HCT116 (cell line): ENCODE measurements around the gene FES. TPM values are rescaled to one million over a fixed set of nuclear protein-coding genes. Genes with fewer than 3 reads are reported as not detected.

Experiments
- ATAC-seq: fragments of 200-7000 bp; cut with Tn5 transposase; 2 replicates; pipeline ENCODE4 v1.9.1; 2020; ENCODE audit warnings: mild to moderate bottlenecking, moderate library complexity
- BruUV-seq: library from RNA; stranded (reverse); fragments of 400-500 nt; replicated peaks from 2 replicates; lab custom pipeline; 2021; lab: Mats Ljungman, UMichigan
- CTCF ChIA-PET: fragments of 300-600 bp; sonication (Branson Sonifier 250); formaldehyde crosslinking; loops from one replicate; lab custom pipeline; 2021; ENCODE audit warnings: antibody characterized with exemption; lab: Charles Lee
- POLR2A ChIA-PET: fragments of 300-600, 350-600 bp; sonication (Branson Sonifier 250); formaldehyde crosslinking; loops from one replicate; lab custom pipeline; 2021; ENCODE audit warnings: antibody characterized with exemption; lab: Charles Lee
- RAD21 ChIA-PET, 2 experiments: fragments of 300-600 bp; sonication (Branson Sonifier 250); formaldehyde crosslinking; loops; one replicate each; lab custom pipeline; 2023; ENCODE audit warnings: low total read pairs in 2 of 2; ENCODE audit not compliant: uncharacterized antibody in 2 of 2, unreplicated experiment in 2 of 2, low non-redundant PET in 1 of 2; lab: Charles Lee
- DNase-seq: peaks from one replicate; pipeline ENCODE4 v3.0.0-alpha.2; 2010; ENCODE audit warnings: low read depth, low spot score
- H2AFZ ChIP-seq: fragments of 200-600 bp; shearing (Covaris generic), sonication (generic); 2 replicates; pipeline ENCODE4 v1.6.1; 2017; ENCODE audit warnings: low read depth, mixed run types, mixed read lengths, antibody characterized with exemption, low read length; ENCODE audit not compliant: poor library complexity, severe bottlenecking
- H3K27ac ChIP-seq: 2 replicates; pipeline ENCODE4 v1.5.1; 2012; ENCODE audit warnings: low read depth, low read length
- H3K27me3 ChIP-seq: fragments of 200-600 bp; sonication (generic); 2 replicates; pipeline ENCODE4 v1.6.1; 2016; ENCODE audit warnings: mixed run types, low read length, mixed read lengths; ENCODE audit not compliant: insufficient read depth
- H3K36me3 ChIP-seq, 2 experiments: fragments of 200-500 bp in 1 of 2; fragments of 200-600 bp in 1 of 2; sonication (Bioruptor generic) in 1 of 2; sonication (generic) in 1 of 2; 2 replicates each; pipeline versions ENCODE4 v1.5.1 to v1.6.1; 2014 to 2016; ENCODE audit warnings: low read length in 2 of 2, inconsistent platforms in 1 of 2, mixed read lengths in 1 of 2, mixed run types in 1 of 2; ENCODE audit not compliant: insufficient read depth in 2 of 2, control insufficient read depth in 1 of 2
- H3K4me1 ChIP-seq, 2 experiments: fragments of 200-600 bp in 1 of 2; sonication (generic) in 1 of 2; 2 replicates each; pipeline versions ENCODE4 v1.5.1 to v1.6.1; 2012 to 2017; ENCODE audit warnings: low read length in 2 of 2, inconsistent platforms in 1 of 2, mild to moderate bottlenecking in 1 of 2, mixed read lengths in 1 of 2, mixed run types in 1 of 2, moderate library complexity in 1 of 2; ENCODE audit not compliant: insufficient read depth in 2 of 2, control insufficient read depth in 1 of 2
- H3K4me2 ChIP-seq: fragments of 200-600 bp; sonication (generic); 2 replicates; pipeline ENCODE4 v1.6.1; 2017; ENCODE audit warnings: mixed run types, low read length, mixed read lengths
- H3K4me3 ChIP-seq, 2 experiments: fragments of 200-600 bp in 1 of 2; sonication (generic) in 1 of 2; replicated peaks in 1 of 2; 2 replicates each; pipeline ENCODE4 v1.5.1; 2011 to 2016; ENCODE audit warnings: low read length in 2 of 2, control low read depth in 1 of 2, low read depth in 1 of 2, mild to moderate bottlenecking in 1 of 2, mixed read lengths in 1 of 2, mixed run types in 1 of 2
- H3K79me2 ChIP-seq: fragments of 200-600 bp; sonication (generic); 2 replicates; pipeline ENCODE4 v1.6.1; 2017; ENCODE audit warnings: mild to moderate bottlenecking, mixed run types, low read length, moderate library complexity, mixed read lengths; ENCODE audit not compliant: insufficient read depth
- H3K9ac ChIP-seq: fragments of 200-600 bp; sonication (generic); 2 replicates; pipeline ENCODE4 v1.6.1; 2016; ENCODE audit warnings: low read length, mixed read lengths
- H3K9me2 ChIP-seq: fragments of 200-600 bp; sonication (generic), shearing (Covaris generic); 2 replicates; pipeline ENCODE4 v1.6.1; 2017; ENCODE audit warnings: mixed run types, mild to moderate bottlenecking, moderate library complexity; ENCODE audit not compliant: insufficient read depth
- H3K9me3 ChIP-seq, 2 experiments: fragments of 200-500 bp in 1 of 2; fragments of 200-600 bp in 1 of 2; sonication (Bioruptor generic) in 1 of 2; sonication (generic) in 1 of 2; 2 replicates each; pipeline ENCODE4 v1.6.1; 2014 to 2017; ENCODE audit warnings: low read length in 2 of 2, mixed read lengths in 2 of 2, inconsistent platforms in 1 of 2, low read depth in 1 of 2, mild to moderate bottlenecking in 1 of 2, mixed run types in 1 of 2, moderate library complexity in 1 of 2; ENCODE audit not compliant: control insufficient read depth in 1 of 2, insufficient read depth in 1 of 2
- H4K20me1 ChIP-seq: fragments of 200-600 bp; sonication (generic), shearing (Covaris generic); 2 replicates; pipeline ENCODE4 v1.6.1; 2017; ENCODE audit warnings: mixed run types, mild to moderate bottlenecking, moderate library complexity; ENCODE audit not compliant: insufficient read depth
- CEBPB ChIP-seq: IDR thresholded peaks from 2 replicates; pipeline ENCODE4 v1.6.1; 2012; ENCODE audit warnings: low read depth
- SP1 ChIP-seq: IDR thresholded peaks from 2 replicates; pipeline ENCODE4 v1.6.1; 2012; ENCODE audit warnings: low read depth
- ZNF274 ChIP-seq: fragments of 200-500 bp; sonication (Bioruptor generic); IDR thresholded peaks from 2 replicates; pipeline ENCODE4 v1.6.1; 2014; ENCODE audit warnings: mild to moderate bottlenecking, low read depth, low read length, inconsistent platforms
- intact Hi-C: fragments of 100-400 bp; cut with micrococcal nuclease; formaldehyde crosslinking; loops from 2 replicates; pipeline ENCODE4 v1.10.0; 2022
- total RNA-seq: library from RNA; stranded (reverse); gene quantifications from one replicate; pipeline ENCODE4 v1.2.1, GENCODE V29; 2021; ENCODE audit not compliant: unreplicated experiment
- TF ChIP-seq, protein P1 (sequence below), 3 experiments: fragments of 200-600 bp in 1 of 3; sonication (generic) in 1 of 3; IDR thresholded peaks in 2 of 3; conservative IDR thresholded peaks in 1 of 3; 2 replicates each; pipeline ENCODE4 v1.5.1; 2012 to 2017; ENCODE audit warnings: low read depth in 2 of 3, low read length in 2 of 3, antibody characterized with exemption in 1 of 3, borderline replicate concordance in 1 of 3, control low read depth in 1 of 3, mild to moderate bottlenecking in 1 of 3, mixed read lengths in 1 of 3, mixed run types in 1 of 3, moderate library complexity in 1 of 3; ENCODE audit not compliant: insufficient read depth in 1 of 3

The FES gene
- total RNA-seq, 1 experiment from 2014 or later: 5.3 TPM

DNA sequence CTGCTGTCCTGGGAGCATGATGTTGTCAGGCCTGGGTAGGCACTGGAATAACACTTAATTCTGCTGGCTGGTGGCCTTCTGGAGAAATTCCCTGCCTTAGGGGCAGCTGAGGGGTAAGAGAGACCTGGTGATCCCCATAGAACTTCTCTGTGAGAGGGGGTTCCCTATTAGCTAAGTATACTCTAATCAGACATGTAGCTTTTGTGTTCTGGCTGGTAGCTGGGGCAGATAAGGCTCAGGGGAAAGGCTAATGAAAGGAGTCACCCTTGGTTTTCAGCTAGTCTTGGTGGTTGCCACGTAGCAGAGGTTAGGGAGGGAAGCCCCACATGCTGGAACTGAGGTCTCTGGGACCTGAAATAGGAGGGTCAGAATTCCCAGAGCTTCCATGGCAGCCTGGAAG, 49.0 kb downstream of the FES start:
- Histone ChIP-seq H2AFZ (no peak overlapping the region), H3K9me3 (no peaks in the 10 kb centered on the region), H3K9me2 (no peaks in the 10 kb centered on the region), H3K36me3 (peaks cover 6% of the 10 kb centered on the region in 2 experiments; a peak in 2 of 4 replicates), H3K79me2 (peaks cover 25% of the 10 kb centered on the region; the same call in 1 of the 2 replicates), H3K27ac (no peak overlapping the region; the same call in 1 of the 2 replicates), H3K4me2 (no peak overlapping the region), H3K27me3 (no peaks in the 10 kb centered on the region), H3K4me1 (peaks cover 20 to 53% of the 10 kb centered on the region in 2 experiments; a peak in 3 of 4 replicates), H3K9ac (no peak overlapping the region), H4K20me1 (no peaks in the 10 kb centered on the region), H3K4me3 (no peak overlapping the region)
- ChIA-PET POLR2A (no interaction called here), RAD21 (interaction anchor here in 1 of 2 experiments (0.7 kb wide), 1 partner anchor 216 kb away, joined by 3 read pairs; the partner anchor contains the start of gene BLM), CTCF (interaction anchor here (0.9 to 6.9 kb wide), 11 partner anchors 22 to 706 kb away, joined by 3 to 70 read pairs (median 16); partner anchors contain the start of genes MAN2A2 and RCCD1)
- no peak for ATAC-seq
- BruUV-seq: no TSS peak
- no peak for DNase-seq
- intact Hi-C loops: loop anchor here (5.0 kb wide), 1 partner anchor 99 kb away; no protein-coding TSS in a partner anchor
- no peak for TF ChIP-seq SP1
- TF ChIP-seq CEBPB: no peak

- peaks cover 7 to 9% of the 10 kb centered on the region in 2 experiments; a peak in 2 of 4 replicates for H3K36me3 ChIP-seq
- no peaks in the 10 kb centered on the region for H3K9me2 ChIP-seq
- ChIA-PET RAD21 (interaction anchor here (0.9 to 1.8 kb wide), 3 partner anchors 20 to 41 kb away, joined by 3 to 10 read pairs (median 7); partner anchors contain the start of gene RCCD1 (in 2 of the 2)), CTCF (interaction anchor here (0.6 to 6.9 kb wide), 22 partner anchors 9 to 641 kb away, joined by 3 to 70 read pairs (median 6); partner anchors contain the start of genes MAN2A2 and RCCD1), POLR2A (interaction anchor here (0.9 to 1.6 kb wide), 9 partner anchors 9 to 641 kb away, joined by 3 to 21 read pairs (median 5); partner anchors contain the start of genes FURIN, MAN2A2 and RCCD1)
- peak overlapping the region; percentile 85 for H3K4me2 ChIP-seq
- no TSS peak for BruUV-seq
- DNase-seq: peak; percentile 77
- peaks cover 25% of the 10 kb centered on the region; the same call in 1 of the 2 replicates for H3K79me2 ChIP-seq
- peak overlapping the region; percentile 71 for H3K27ac ChIP-seq
- no peaks in the 10 kb centered on the region for H4K20me1 ChIP-seq
- no peak for TF ChIP-seq ZNF274
- TF ChIP-seq, protein P1, sequence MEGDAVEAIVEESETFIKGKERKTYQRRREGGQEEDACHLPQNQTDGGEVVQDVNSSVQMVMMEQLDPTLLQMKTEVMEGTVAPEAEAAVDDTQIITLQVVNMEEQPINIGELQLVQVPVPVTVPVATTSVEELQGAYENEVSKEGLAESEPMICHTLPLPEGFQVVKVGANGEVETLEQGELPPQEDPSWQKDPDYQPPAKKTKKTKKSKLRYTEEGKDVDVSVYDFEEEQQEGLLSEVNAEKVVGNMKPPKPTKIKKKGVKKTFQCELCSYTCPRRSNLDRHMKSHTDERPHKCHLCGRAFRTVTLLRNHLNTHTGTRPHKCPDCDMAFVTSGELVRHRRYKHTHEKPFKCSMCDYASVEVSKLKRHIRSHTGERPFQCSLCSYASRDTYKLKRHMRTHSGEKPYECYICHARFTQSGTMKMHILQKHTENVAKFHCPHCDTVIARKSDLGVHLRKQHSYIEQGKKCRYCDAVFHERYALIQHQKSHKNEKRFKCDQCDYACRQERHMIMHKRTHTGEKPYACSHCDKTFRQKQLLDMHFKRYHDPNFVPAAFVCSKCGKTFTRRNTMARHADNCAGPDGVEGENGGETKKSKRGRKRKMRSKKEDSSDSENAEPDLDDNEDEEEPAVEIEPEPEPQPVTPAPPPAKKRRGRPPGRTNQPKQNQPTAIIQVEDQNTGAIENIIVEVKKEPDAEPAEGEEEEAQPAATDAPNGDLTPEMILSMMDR (IDR thresholded peaks at IDR 0.05 in 2 of 3, conservative IDR thresholded peaks at IDR 0.05 in 1 of 3; ENCODE audit: borderline replicate concordance in 1 of 3, insufficient read depth in 1 of 3, low read depth in 2 of 3, low read length in 2 of 3): peak in 2 of 3 experiments; percentile 94 to 95; a peak in 4 of 6 replicates
- intact Hi-C loops: loop anchor here (1.0 to 5.0 kb wide), 3 partner anchors 20 to 614 kb away; partner anchors contain the start of gene RCCD1
- peak overlapping the region; percentile 90 for H3K9ac ChIP-seq
- H3K4me3 ChIP-seq: peak overlapping the region; percentile 91 to 96
- peak overlapping the region; percentile 1 for H2AFZ ChIP-seq
- ATAC-seq: peak; percentile 50
- peaks cover 16 to 47% of the 10 kb centered on the region in 2 experiments; a peak in 3 of 4 replicates for H3K4me1 ChIP-seq
- no peaks in the 10 kb centered on the region for H3K9me3 ChIP-seq
- no peaks in the 10 kb centered on the region for H3K27me3 ChIP-seq
These were observed 50.1 kb downstream of the FES start for GRCh38 chr15:90934256-90934948.
